Activated B cell treated with CpG ODN at 0.5 μM for 24 hours (primary cell): Measurements from ENCODE around the gene ANKRD65. TPM values are rescaled to one million over a fixed set of nuclear protein-coding genes. Genes with fewer than 3 reads are reported as not detected.

Source experiments
- ATAC-seq: fragments of 200-7000 bp; cut with Tn5 transposase; one replicate; pipeline ENCODE4 v1.10.0; 2021; ENCODE audit warnings: low read depth, mild to moderate bottlenecking, moderate library complexity
- CTCF ChIA-PET: fragments of 350-600 bp; sonication (Branson Sonifier 250); formaldehyde crosslinking; loops from one replicate; lab custom pipeline; 2021; ENCODE audit warnings: antibody characterized with exemption; lab: Charles Lee
- POLR2A ChIA-PET: fragments of 350-600 bp; sonication (Branson Sonifier 250); formaldehyde crosslinking; loops from one replicate; lab custom pipeline; 2021; ENCODE audit warnings: antibody characterized with exemption; lab: Charles Lee
- DNase-seq: peaks from one replicate; pipeline ENCODE4 v3.0.0; 2022
- H3K27ac Mint-ChIP-seq: one replicate; pipeline ENCODE4 v1.8.0; 2020; ENCODE audit warnings: mixed read lengths
- H3K27me3 Mint-ChIP-seq: one replicate; pipeline ENCODE4 v1.8.0; 2021; ENCODE audit warnings: mixed read lengths
- H3K36me3 Mint-ChIP-seq: one replicate; pipeline ENCODE4 v1.8.0; 2021; ENCODE audit warnings: low read depth, mixed read lengths
- H3K4me1 Mint-ChIP-seq: one replicate; pipeline ENCODE4 v1.8.0; 2021; ENCODE audit warnings: mixed read lengths
- H3K4me3 Mint-ChIP-seq: one replicate; pipeline ENCODE4 v1.8.0; 2020; ENCODE audit warnings: mild to moderate bottlenecking, mixed read lengths
- H3K9me3 Mint-ChIP-seq: one replicate; pipeline ENCODE4 v1.8.0; 2020; ENCODE audit warnings: mixed read lengths
- intact Hi-C: fragments of 100-400 bp; cut with micrococcal nuclease; formaldehyde crosslinking; loops from one replicate; pipeline ENCODE4 v1.15.1; 2024
- total RNA-seq: library from RNA; stranded (reverse); gene quantifications from 2 replicates; pipeline ENCODE4 v1.2.3, GENCODE V29; 2022
- TF ChIP-seq, protein P1 (sequence below): fragments of 200-600 bp; IDR thresholded peaks from one replicate; pipeline ENCODE4 v1.8.0; 2022; ENCODE audit warnings: antibody characterized with exemption, mild to moderate bottlenecking

ANKRD65 gene
- total RNA-seq, 1 donor from 2014 or later, result 0.13 TPM

DNA sequence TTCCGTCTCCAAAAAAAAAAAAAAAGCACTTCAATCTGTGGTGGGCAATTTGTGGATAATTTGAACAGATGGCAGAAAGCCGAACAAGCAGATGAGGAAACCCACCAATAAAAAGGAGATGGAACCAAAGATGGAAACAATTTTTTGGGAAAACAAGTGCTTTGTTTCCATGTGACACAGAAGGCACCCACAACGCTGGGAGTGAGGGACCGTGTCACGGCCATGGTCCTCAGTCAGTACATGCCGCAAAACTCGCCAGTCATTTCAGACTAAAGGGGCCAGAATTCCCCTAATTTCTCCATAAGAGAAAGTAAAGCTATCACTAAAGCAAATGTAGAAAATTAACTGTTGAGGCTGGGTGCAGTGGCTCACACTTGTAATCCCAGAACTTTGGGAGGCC lies 27.0 kb downstream of the ANKRD65 start:
- ATAC-seq (no peak), DNase-seq (no peak)
- Mint-ChIP-seq H3K27me3 (no peaks in the 10 kb centered on the region), H3K4me1 (peaks cover 32% of the 10 kb centered on the region), H3K4me3 (no peak overlapping the region), H3K9me3 (no peaks in the 10 kb centered on the region), H3K36me3 (peaks cover 81% of the 10 kb centered on the region), H3K27ac (no peak overlapping the region)
- ChIA-PET CTCF (no interaction called here), POLR2A (interaction anchor here (0.9 kb wide), 1 partner anchor 19 kb away, joined by 3 read pairs; the partner anchor contains the start of gene AURKAIP1)
- intact Hi-C loops, result no loop called here
- TF ChIP-seq, protein P1, sequence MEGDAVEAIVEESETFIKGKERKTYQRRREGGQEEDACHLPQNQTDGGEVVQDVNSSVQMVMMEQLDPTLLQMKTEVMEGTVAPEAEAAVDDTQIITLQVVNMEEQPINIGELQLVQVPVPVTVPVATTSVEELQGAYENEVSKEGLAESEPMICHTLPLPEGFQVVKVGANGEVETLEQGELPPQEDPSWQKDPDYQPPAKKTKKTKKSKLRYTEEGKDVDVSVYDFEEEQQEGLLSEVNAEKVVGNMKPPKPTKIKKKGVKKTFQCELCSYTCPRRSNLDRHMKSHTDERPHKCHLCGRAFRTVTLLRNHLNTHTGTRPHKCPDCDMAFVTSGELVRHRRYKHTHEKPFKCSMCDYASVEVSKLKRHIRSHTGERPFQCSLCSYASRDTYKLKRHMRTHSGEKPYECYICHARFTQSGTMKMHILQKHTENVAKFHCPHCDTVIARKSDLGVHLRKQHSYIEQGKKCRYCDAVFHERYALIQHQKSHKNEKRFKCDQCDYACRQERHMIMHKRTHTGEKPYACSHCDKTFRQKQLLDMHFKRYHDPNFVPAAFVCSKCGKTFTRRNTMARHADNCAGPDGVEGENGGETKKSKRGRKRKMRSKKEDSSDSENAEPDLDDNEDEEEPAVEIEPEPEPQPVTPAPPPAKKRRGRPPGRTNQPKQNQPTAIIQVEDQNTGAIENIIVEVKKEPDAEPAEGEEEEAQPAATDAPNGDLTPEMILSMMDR, result no peak

DNA sequence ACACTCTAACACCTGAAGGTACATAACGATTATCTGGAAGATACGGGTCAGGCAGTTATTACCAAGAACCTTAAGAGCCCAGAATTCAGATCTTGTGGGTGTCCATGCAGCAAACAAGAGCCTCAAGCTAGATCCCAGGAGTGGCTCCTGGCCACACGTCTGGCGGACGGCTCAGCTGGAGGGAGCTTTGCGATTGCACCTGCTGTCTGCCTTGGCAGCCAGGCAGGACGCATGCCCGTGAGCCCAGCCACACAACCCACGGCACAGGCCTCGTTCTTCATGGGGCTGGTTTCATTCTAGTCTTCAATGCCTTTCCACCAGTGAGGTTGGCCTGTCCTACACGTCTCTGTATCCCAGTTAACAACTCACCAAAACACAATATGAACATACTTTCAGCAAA lies 27.6 kb downstream of the ANKRD65 start:
- ATAC-seq (no peak), DNase-seq (no peak)
- peaks cover 86% of the 10 kb centered on the region for H3K36me3 Mint-ChIP-seq
- TF ChIP-seq, protein P1, result no peak
- POLR2A ChIA-PET, result no interaction called here
- H3K27me3 Mint-ChIP-seq, result no peaks in the 10 kb centered on the region
- CTCF ChIA-PET, result no interaction called here
- H3K27ac Mint-ChIP-seq, result no peak overlapping the region
- no peaks in the 10 kb centered on the region for H3K9me3 Mint-ChIP-seq
- H3K4me1 Mint-ChIP-seq, result peaks cover 30% of the 10 kb centered on the region
- no peak overlapping the region for H3K4me3 Mint-ChIP-seq
- intact Hi-C loops, result no loop called here

DNA sequence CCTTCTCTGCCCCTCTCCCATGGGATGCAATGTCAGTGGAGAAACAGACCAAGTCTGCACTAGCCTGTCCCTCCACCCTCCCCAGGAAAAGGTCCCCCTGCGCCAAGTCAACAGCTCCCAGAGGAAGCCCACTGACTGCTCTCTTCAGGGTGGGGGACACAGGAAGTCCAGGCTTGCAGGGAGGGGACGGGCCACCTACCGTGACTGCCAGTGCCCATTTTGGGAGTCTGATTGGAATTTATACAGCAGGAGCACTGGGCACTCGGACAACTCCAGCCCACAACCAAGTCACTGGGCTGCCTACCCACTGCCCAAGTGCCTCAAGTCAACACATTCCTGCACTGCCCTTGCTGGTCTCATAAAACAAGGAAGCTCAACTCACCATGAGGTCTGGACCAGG lies 28.1 kb downstream of the ANKRD65 start:
- ChIA-PET CTCF (no interaction called here), POLR2A (no interaction called here)
- Mint-ChIP-seq H3K4me1 (peaks cover 26% of the 10 kb centered on the region), H3K9me3 (no peaks in the 10 kb centered on the region), H3K27ac (no peak overlapping the region), H3K27me3 (no peaks in the 10 kb centered on the region), H3K36me3 (peaks cover 86% of the 10 kb centered on the region), H3K4me3 (no peak overlapping the region)
- DNase-seq, result no peak
- ATAC-seq, result no peak
- TF ChIP-seq, protein P1, result no peak
- intact Hi-C loops, result no loop called here

DNA sequence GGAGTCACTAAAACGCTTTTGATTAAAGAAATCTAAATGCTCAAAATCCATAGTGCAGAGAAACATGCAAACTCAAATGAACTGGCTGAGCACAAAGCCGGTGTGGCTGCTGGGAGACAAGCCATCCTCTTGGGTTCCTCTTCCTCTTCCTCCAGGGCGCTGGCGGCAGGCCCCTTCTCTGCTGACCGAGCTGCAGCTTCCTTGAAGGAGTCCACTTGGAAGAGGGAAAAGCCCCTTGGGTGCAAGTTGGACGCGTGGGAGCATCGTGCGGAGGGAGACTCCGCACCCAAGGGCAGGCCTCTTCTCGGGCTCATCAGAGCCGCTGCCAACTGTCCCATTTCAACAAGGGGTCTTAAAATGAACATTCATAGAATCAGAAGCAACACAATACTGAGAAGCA lies 29.9 kb downstream of the ANKRD65 start:
- Mint-ChIP-seq H3K36me3 (peaks cover 91% of the 10 kb centered on the region), H3K4me1 (peaks cover 18% of the 10 kb centered on the region), H3K27ac (no peak overlapping the region), H3K4me3 (no peak overlapping the region), H3K27me3 (no peaks in the 10 kb centered on the region), H3K9me3 (no peaks in the 10 kb centered on the region)
- POLR2A ChIA-PET, result interaction anchor here (0.5 kb wide), 1 partner anchor 352 kb away, joined by 5 read pairs; no protein-coding TSS in a partner anchor
- intact Hi-C loops, result no loop called here
- CTCF ChIA-PET, result no interaction called here
- ATAC-seq (no peak), DNase-seq (no peak)
- TF ChIP-seq, protein P1, result no peak

DNA sequence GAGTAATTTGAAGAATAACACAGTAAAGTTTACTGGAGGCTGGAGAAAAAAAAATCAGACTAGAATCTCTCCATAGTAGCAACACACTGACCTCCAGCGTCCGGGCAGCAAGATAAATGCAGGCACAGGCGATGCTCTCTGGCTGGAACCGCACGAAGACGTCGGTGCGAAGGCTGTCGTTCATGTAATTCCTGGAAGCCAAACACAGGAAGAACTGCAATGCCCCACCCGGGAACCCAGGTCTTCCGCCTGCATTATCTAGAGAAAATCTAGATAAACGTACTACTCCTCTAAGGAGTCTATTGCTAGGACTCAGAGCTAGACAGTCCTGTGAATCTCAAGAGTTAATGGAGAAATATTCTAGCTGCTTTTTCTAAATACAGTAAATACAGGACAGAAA lies 30.4 kb downstream of the ANKRD65 start:
- CTCF ChIA-PET, result interaction anchor here (1.2 kb wide), 1 partner anchor 9 kb away, joined by 3 read pairs; the partner anchor contains the start of gene CCNL2
- H3K36me3 Mint-ChIP-seq, result peaks cover 96% of the 10 kb centered on the region
- intact Hi-C loops, result no loop called here

More for the DNA sequence above, 30.4 kb downstream of the ANKRD65 start:
- Mint-ChIP-seq H3K27me3 (no peaks in the 10 kb centered on the region), H3K9me3 (no peaks in the 10 kb centered on the region), H3K4me1 (peaks cover 15% of the 10 kb centered on the region), H3K4me3 (no peak overlapping the region), H3K27ac (no peak overlapping the region)
- DNase-seq (no peak), ATAC-seq (no peak)
- TF ChIP-seq, protein P1, result no peak
- POLR2A ChIA-PET, result interaction anchor here (0.5 to 1.4 kb wide), 2 partner anchors 8 to 352 kb away, joined by 5 read pairs; partner anchors contain the start of gene CCNL2
